ENCODE results near the gene KREMEN1. TPM values are rescaled to one million over a fixed set of nuclear protein-coding genes. Genes with fewer than 3 reads are reported as not detected.
"Not testable (repeated sequence)": the region's sequence is repeated elsewhere in the genome, so short reads cannot be mapped to it uniquely, and the experiment has no call there.

Gene KREMEN1
- total RNA-seq, 1 experiment from 2014 or later = 2.2 TPM

DNA sequence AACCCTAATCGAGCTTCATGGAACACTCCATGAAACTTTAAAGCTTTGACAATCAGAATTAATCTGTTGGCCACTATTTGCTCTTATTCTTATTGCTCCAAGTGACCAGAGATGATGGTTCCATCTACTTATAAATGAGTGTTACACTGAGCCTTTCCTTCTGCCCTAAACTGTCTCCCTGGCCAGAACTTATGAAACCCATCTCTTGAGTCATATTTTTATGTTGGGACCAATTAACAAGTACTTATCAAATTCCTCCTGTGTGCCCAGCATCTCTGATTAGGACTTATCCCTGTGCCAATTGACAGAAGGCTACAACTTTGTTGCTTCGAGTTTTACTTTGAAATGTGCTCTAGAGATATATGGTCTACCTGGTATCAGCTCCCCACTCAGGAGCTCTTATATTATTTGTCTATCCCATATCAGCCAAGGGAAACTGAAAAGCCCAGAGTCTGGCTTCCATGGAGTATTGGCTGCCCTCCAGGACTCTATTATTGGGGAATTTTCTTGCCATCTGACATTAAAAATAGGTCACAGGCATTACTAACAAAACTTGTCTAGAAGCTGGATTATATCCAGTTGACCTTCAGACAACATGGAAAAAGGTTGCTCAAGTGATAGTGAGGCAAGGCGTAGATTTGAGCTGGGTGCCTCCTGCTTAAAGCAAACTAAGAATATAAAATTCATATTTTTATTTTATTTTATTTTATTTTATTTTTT lies 8.8 kb downstream of the KREMEN1 start:
- CTCF ChIA-PET = interaction anchor here (0.5 kb wide), 1 partner anchor 131 kb away, joined by 7 read pairs; no protein-coding TSS in a partner anchor
- no peaks in the 10 kb centered on the region for H3K27me3 ChIP-seq (ENCODE audit: control insufficient read depth, insufficient read depth, low read length)
- POLR2A ChIA-PET = no interaction called here
- no peaks in the 10 kb centered on the region for H3K4me1 ChIP-seq (ENCODE audit: control insufficient read depth, insufficient read depth, low read length)
- H3K4me3 ChIP-seq (ENCODE audit: low read depth in 2 of 2, low read length in 2 of 2) = no peak overlapping the region
- no TSS peak for BruUV-seq (replicated peaks)
- H3K27ac ChIP-seq (ENCODE audit: low read length) = no peak overlapping the region
- no peaks in the 10 kb centered on the region for H3K9me3 ChIP-seq (ENCODE audit: control insufficient read depth, insufficient read depth, low read depth, low read length)
- in situ Hi-C loops (cut with HindIII; ENCODE audit: low pct_unique_long_range_greater_than_20kb, low sequenced_read_pairs) (no loop called here), intact Hi-C loops (cut with micrococcal nuclease; ENCODE audit: unreplicated experiment) (no loop called here)
- DNase-seq (ENCODE audit: low read depth, low spot score) (no peak), ATAC-seq (no peak)
- no peak for TF ChIP-seq SIN3A (IDR thresholded peaks at IDR 0.05; ENCODE audit: borderline replicate concordance, insufficient read depth, low read depth, low read length)
- no peaks in the 10 kb centered on the region for H3K36me3 ChIP-seq (ENCODE audit: control insufficient read depth, insufficient read depth, low read length)

GRCh38 chr22:29082826-29083545 lies 10.2 kb downstream of the KREMEN1 start:
- Histone ChIP-seq H3K4me1 (ENCODE audit: control insufficient read depth, insufficient read depth, low read length) (no peaks in the 10 kb centered on the region), H3K4me3 (ENCODE audit: low read depth in 2 of 2, low read length in 2 of 2) (no peak overlapping the region), H3K36me3 (ENCODE audit: control insufficient read depth, insufficient read depth, low read length) (no peaks in the 10 kb centered on the region), H3K27ac (ENCODE audit: low read length) (no peak overlapping the region), H3K27me3 (ENCODE audit: control insufficient read depth, insufficient read depth, low read length) (no peaks in the 10 kb centered on the region), H3K9me3 (ENCODE audit: control insufficient read depth, insufficient read depth, low read depth, low read length) (no peaks in the 10 kb centered on the region)
- TF ChIP-seq, protein P1, sequence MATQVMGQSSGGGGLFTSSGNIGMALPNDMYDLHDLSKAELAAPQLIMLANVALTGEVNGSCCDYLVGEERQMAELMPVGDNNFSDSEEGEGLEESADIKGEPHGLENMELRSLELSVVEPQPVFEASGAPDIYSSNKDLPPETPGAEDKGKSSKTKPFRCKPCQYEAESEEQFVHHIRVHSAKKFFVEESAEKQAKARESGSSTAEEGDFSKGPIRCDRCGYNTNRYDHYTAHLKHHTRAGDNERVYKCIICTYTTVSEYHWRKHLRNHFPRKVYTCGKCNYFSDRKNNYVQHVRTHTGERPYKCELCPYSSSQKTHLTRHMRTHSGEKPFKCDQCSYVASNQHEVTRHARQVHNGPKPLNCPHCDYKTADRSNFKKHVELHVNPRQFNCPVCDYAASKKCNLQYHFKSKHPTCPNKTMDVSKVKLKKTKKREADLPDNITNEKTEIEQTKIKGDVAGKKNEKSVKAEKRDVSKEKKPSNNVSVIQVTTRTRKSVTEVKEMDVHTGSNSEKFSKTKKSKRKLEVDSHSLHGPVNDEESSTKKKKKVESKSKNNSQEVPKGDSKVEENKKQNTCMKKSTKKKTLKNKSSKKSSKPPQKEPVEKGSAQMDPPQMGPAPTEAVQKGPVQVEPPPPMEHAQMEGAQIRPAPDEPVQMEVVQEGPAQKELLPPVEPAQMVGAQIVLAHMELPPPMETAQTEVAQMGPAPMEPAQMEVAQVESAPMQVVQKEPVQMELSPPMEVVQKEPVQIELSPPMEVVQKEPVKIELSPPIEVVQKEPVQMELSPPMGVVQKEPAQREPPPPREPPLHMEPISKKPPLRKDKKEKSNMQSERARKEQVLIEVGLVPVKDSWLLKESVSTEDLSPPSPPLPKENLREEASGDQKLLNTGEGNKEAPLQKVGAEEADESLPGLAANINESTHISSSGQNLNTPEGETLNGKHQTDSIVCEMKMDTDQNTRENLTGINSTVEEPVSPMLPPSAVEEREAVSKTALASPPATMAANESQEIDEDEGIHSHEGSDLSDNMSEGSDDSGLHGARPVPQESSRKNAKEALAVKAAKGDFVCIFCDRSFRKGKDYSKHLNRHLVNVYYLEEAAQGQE (IDR thresholded peaks at IDR 0.05; ENCODE audit: insufficient read depth in 1 of 2, low read depth in 2 of 2, low read length in 1 of 2) = no peak
- TF ChIP-seq, protein P2, sequence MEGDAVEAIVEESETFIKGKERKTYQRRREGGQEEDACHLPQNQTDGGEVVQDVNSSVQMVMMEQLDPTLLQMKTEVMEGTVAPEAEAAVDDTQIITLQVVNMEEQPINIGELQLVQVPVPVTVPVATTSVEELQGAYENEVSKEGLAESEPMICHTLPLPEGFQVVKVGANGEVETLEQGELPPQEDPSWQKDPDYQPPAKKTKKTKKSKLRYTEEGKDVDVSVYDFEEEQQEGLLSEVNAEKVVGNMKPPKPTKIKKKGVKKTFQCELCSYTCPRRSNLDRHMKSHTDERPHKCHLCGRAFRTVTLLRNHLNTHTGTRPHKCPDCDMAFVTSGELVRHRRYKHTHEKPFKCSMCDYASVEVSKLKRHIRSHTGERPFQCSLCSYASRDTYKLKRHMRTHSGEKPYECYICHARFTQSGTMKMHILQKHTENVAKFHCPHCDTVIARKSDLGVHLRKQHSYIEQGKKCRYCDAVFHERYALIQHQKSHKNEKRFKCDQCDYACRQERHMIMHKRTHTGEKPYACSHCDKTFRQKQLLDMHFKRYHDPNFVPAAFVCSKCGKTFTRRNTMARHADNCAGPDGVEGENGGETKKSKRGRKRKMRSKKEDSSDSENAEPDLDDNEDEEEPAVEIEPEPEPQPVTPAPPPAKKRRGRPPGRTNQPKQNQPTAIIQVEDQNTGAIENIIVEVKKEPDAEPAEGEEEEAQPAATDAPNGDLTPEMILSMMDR (IDR thresholded peaks at IDR 0.05) = no peak
- no TSS peak for BruUV-seq (replicated peaks)
- ATAC-seq = no peak
- CTCF ChIA-PET = no interaction called here
- in situ Hi-C loops (cut with HindIII; ENCODE audit: low pct_unique_long_range_greater_than_20kb, low sequenced_read_pairs) = no loop called here
- POLR2A ChIA-PET = no interaction called here
- intact Hi-C loops (cut with micrococcal nuclease; ENCODE audit: unreplicated experiment) = no loop called here
- no peak for DNase-seq (ENCODE audit: low read depth, low spot score)

DNA sequence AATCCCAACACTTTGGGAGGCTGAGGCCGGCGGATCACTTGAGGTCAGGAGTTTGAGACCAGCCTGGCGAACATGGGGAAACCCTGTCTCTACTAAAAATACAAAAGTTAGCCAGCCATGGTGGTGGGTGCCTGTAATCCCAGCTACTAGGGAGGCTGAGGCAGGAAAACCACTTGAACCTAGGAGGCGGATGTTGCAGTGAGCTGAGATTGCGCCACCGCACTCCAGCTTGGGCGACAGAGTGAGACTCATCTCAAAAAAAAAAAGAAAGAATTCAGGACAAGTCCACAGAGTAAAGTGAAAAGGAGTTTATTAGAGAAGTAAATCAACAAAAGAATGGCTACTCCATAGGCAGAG lies 10.7 kb downstream of the KREMEN1 start:
- H3K27ac ChIP-seq (ENCODE audit: low read length); in situ Hi-C loops (cut with HindIII; ENCODE audit: low pct_unique_long_range_greater_than_20kb, low sequenced_read_pairs); ATAC-seq; DNase-seq (ENCODE audit: low read depth, low spot score); H3K9me3 ChIP-seq (ENCODE audit: control insufficient read depth, insufficient read depth, low read depth, low read length); POLR2A ChIA-PET; CTCF ChIA-PET; H3K27me3 ChIP-seq (ENCODE audit: control insufficient read depth, insufficient read depth, low read length); H3K4me3 ChIP-seq (ENCODE audit: low read depth in 2 of 2, low read length in 2 of 2); H3K36me3 ChIP-seq (ENCODE audit: control insufficient read depth, insufficient read depth, low read length); BruUV-seq (replicated peaks); H3K4me1 ChIP-seq (ENCODE audit: control insufficient read depth, insufficient read depth, low read length); intact Hi-C loops (cut with micrococcal nuclease; ENCODE audit: unreplicated experiment): not testable (repeated sequence)
